Stimulated activated CD4-positive, alpha-beta T cell treated with anti-CD3 and anti-CD28 coated beads, Interleukin-15, amount 100 ng/mL, for 1 hour (primary cell): ENCODE measurements around the gene HIPK2.

Experiments used
- DNase-seq, 2 donors: peaks; one replicate each; pipeline ENCODE4 v3.0.0-alpha.2; 2020; ENCODE audit warnings: low read depth in 1 of 2, low spot score in 1 of 2

HIPK2 gene

GRCh38 chr7:139718141-139718540, 59.7 kb downstream of the HIPK2 start:
- DNase-seq = no peak

- DNase-seq = no peak
Measured at GRCh38 chr7:139716156-139716942, 61.4 kb downstream of the HIPK2 start.

GRCh38 chr7:139715194-139715815, 62.5 kb downstream of the HIPK2 start:
- no peak for DNase-seq

- DNase-seq = no peak
Measured at GRCh38 chr7:139714163-139714901, 63.5 kb downstream of the HIPK2 start.

- DNase-seq = no peak
Measured at GRCh38 chr7:139713526-139714162, 64.2 kb downstream of the HIPK2 start.

- no peak for DNase-seq
Measured at GRCh38 chr7:139713061-139713460, 64.7 kb downstream of the HIPK2 start.

- DNase-seq = no peak
Measured at GRCh38 chr7:139711991-139712743, 65.6 kb downstream of the HIPK2 start.

- no peak for DNase-seq
Measured at GRCh38 chr7:139710036-139710435, 67.8 kb downstream of the HIPK2 start.

GRCh38 chr7:139709485-139709884, 68.3 kb downstream of the HIPK2 start:
- DNase-seq = no peak

GRCh38 chr7:139708541-139708940, 69.3 kb downstream of the HIPK2 start:
- no peak for DNase-seq

GRCh38 chr7:139706837-139707236, 71.0 kb downstream of the HIPK2 start:
- no peak for DNase-seq

- no peak for DNase-seq
Measured at GRCh38 chr7:139704308-139704879, 73.4 kb downstream of the HIPK2 start.

GRCh38 chr7:139703487-139704307, 74.1 kb downstream of the HIPK2 start:
- no peak for DNase-seq

- no peak for DNase-seq
Measured at GRCh38 chr7:139702811-139703486, 74.8 kb downstream of the HIPK2 start.

- no peak for DNase-seq
Measured at GRCh38 chr7:139702313-139702731, 75.5 kb downstream of the HIPK2 start.

- DNase-seq = no peak
Measured at GRCh38 chr7:139701908-139702307, 75.9 kb downstream of the HIPK2 start.

- no peak for DNase-seq
Measured at GRCh38 chr7:139700505-139701235, 77.1 kb downstream of the HIPK2 start.
